Hepatocyte (in vitro differentiated cells): Measurements from ENCODE around the gene GCLC. TPM values are rescaled to one million over a fixed set of nuclear protein-coding genes. Genes with fewer than 3 reads are reported as not detected.
A peak's percentile ranks its signal among the peaks of the same experiment; 100 is the strongest.

Experiments used
- DNase-seq: peaks from one replicate; pipeline ENCODE4 v3.0.0-alpha.2; 2016; ENCODE audit warnings: low spot score
- H2AFZ ChIP-seq: fragments of 200-600 bp; sonication (generic); 2 replicates; pipeline ENCODE4 v1.6.0; 2016; ENCODE audit warnings: antibody characterized with exemption, mild to moderate bottlenecking
- H3K27ac ChIP-seq: fragments of 200-600 bp; sonication (generic); 2 replicates; pipeline ENCODE4 v1.5.1; 2016; ENCODE audit warnings: mild to moderate bottlenecking
- H3K27me3 ChIP-seq: fragments of 200-600 bp; sonication (generic); 2 replicates; pipeline ENCODE4 v1.6.1; 2016
- H3K36me3 ChIP-seq: fragments of 200-600 bp; sonication (generic); replicated peaks from 2 replicates; pipeline ENCODE4 v1.5.1; 2016; ENCODE audit warnings: low read depth; ENCODE audit not compliant: insufficient read depth
- H3K4me1 ChIP-seq: fragments of 200-600 bp; sonication (generic); 2 replicates; pipeline ENCODE4 v1.5.1; 2016; ENCODE audit warnings: mild to moderate bottlenecking, moderate library complexity; ENCODE audit not compliant: insufficient read depth
- H3K4me2 ChIP-seq: fragments of 200-600 bp; sonication (generic); 2 replicates; pipeline ENCODE4 v1.6.0; 2016
- H3K4me3 ChIP-seq: fragments of 200-600 bp; sonication (generic); 2 replicates; pipeline ENCODE4 v1.5.1; 2016; ENCODE audit warnings: mild to moderate bottlenecking
- H3K79me2 ChIP-seq: fragments of 200-600 bp; sonication (generic); 2 replicates; pipeline ENCODE4 v1.6.0; 2017; ENCODE audit warnings: mild to moderate bottlenecking
- H3K9me2 ChIP-seq: fragments of 200-600 bp; sonication (generic); replicated peaks from 2 replicates; pipeline ENCODE4 v1.6.0; 2017; ENCODE audit warnings: mild to moderate bottlenecking; ENCODE audit not compliant: insufficient read depth
- H3K9me3 ChIP-seq: fragments of 200-600 bp; sonication (generic); 2 replicates; pipeline ENCODE4 v1.5.1; 2016; ENCODE audit warnings: low read depth, mild to moderate bottlenecking
- H4K20me1 ChIP-seq: fragments of 200-600 bp; sonication (generic); 2 replicates; pipeline ENCODE4 v1.6.0; 2016; ENCODE audit warnings: mild to moderate bottlenecking; ENCODE audit not compliant: insufficient read depth, poor library complexity, severe bottlenecking
- EZH2 ChIP-seq: fragments of 200-600 bp; sonication (generic); IDR thresholded peaks from 2 replicates; pipeline ENCODE4 v1.6.1; 2016; ENCODE audit warnings: antibody characterized with exemption, mild to moderate bottlenecking, borderline replicate concordance
- EZH2phosphoT487 ChIP-seq: fragments of 200-600 bp; sonication (generic); IDR thresholded peaks from one replicate; pipeline ENCODE4 v1.6.1; 2018; ENCODE audit warnings: antibody characterized with exemption, mild to moderate bottlenecking, low read depth, moderate library complexity; ENCODE audit not compliant: unreplicated experiment, severe bottlenecking
- WGBS: methylation state at CpG from one replicate; pipeline ENCODE4 v1.1.6; 2016; ENCODE audit warnings: low lambda C conversion rate; ENCODE audit errors: missing lambda C conversion rate; 5-methylcytosine and 5-hydroxymethylcytosine counted together
- polyA plus RNA-seq: library from polyadenylated mRNA; unstranded; fragments of >200 nt; fragmentation: Nextera tagmentation; extraction: Ambion mirVana; gene quantifications from 2 replicates; pipeline ENCODE4 v1.2.1, GENCODE V29; 2016
- total RNA-seq: library from RNA; depleted of rRNA; stranded (reverse); fragments of >200 nt; gene quantifications from 2 replicates; pipeline ENCODE4 v1.2.3, GENCODE V29; 2014
- TF ChIP-seq, protein P1 (sequence below): fragments of 200-600 bp; sonication (generic); IDR thresholded peaks from 2 replicates; pipeline ENCODE4 v1.5.1; 2016; ENCODE audit warnings: antibody characterized with exemption, mild to moderate bottlenecking; ENCODE audit not compliant: poor library complexity

GCLC gene
- total and polyA plus RNA-seq, 2 experiments from 2014 or later, result 21.9 to 52.6 TPM

DNA sequence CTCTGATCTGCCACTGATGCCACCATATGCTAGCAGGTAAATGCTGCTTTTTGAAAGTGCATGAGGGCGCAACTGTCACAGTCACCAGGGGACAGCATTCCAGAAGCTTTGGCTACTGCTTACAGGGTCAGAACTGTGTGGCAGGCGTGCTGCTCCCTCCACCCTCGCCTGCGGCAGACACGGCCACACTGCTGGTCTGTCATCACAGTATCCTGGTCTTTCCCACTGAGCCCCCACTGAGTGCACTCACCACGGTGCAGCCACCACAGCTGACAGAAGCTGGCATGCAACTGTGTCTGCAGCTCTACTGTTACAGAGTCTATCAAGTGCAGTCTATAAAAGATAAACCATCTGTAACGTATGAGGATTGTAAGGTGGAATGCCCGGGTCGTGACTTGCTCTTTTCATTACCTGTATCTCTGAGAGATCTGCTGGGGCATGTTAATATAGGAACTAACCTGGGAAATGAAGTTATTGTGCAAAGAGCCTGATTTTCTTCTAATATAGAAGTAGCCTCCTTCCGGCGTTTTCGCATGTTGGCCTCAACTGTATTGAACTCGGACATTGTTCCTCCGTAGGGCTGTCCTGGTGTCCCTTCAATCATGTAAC, 24.5 kb downstream of the GCLC start:
- H3K4me2 ChIP-seq, result no peak overlapping the region
- peaks cover 21% of the 10 kb centered on the region for H3K4me1 ChIP-seq
- TF ChIP-seq EZH2, result no peak
- no peak for TF ChIP-seq EZH2phosphoT487
- TF ChIP-seq, protein P1, sequence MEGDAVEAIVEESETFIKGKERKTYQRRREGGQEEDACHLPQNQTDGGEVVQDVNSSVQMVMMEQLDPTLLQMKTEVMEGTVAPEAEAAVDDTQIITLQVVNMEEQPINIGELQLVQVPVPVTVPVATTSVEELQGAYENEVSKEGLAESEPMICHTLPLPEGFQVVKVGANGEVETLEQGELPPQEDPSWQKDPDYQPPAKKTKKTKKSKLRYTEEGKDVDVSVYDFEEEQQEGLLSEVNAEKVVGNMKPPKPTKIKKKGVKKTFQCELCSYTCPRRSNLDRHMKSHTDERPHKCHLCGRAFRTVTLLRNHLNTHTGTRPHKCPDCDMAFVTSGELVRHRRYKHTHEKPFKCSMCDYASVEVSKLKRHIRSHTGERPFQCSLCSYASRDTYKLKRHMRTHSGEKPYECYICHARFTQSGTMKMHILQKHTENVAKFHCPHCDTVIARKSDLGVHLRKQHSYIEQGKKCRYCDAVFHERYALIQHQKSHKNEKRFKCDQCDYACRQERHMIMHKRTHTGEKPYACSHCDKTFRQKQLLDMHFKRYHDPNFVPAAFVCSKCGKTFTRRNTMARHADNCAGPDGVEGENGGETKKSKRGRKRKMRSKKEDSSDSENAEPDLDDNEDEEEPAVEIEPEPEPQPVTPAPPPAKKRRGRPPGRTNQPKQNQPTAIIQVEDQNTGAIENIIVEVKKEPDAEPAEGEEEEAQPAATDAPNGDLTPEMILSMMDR, result no peak
- peaks cover 65% of the 10 kb centered on the region for H3K79me2 ChIP-seq
- H3K9me2 ChIP-seq, result no peaks in the 10 kb centered on the region
- H3K36me3 ChIP-seq, result no peaks in the 10 kb centered on the region
- no peak overlapping the region for H3K27ac ChIP-seq
- WGBS, result 92% methylated on average over 14 of the region's 14 CpGs
- H2AFZ ChIP-seq, result no peak overlapping the region
- no peak overlapping the region for H3K4me3 ChIP-seq
- no peaks in the 10 kb centered on the region for H4K20me1 ChIP-seq
- no peaks in the 10 kb centered on the region for H3K9me3 ChIP-seq
- no peaks in the 10 kb centered on the region for H3K27me3 ChIP-seq
- no peak for DNase-seq

DNA sequence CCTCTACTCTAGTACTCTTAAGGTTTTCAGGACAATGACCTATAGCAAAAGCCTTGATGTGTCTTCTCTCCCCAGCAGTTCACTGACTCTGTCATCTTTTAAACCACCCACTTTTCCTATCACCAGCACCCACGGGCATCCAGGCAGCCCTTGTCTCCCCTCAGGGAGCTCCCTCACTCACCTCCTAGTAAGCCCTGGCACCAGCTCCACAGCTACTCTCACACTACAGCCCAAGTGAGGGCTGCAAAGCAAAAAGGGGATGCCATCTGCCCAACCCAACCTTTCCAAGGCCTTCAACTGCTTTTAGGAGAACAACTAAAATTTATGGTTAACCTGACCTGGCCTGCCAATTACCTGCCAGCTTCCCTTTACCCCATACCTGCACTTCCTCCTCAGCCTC, 26.0 kb downstream of the GCLC start:
- Histone ChIP-seq H4K20me1 (no peaks in the 10 kb centered on the region), H3K9me3 (no peaks in the 10 kb centered on the region), H3K27ac (no peak overlapping the region), H3K4me3 (no peak overlapping the region), H2AFZ (no peak overlapping the region), H3K9me2 (no peaks in the 10 kb centered on the region), H3K79me2 (peaks cover 54% of the 10 kb centered on the region), H3K4me2 (no peak overlapping the region), H3K4me1 (peaks cover 19% of the 10 kb centered on the region), H3K36me3 (no peaks in the 10 kb centered on the region), H3K27me3 (no peaks in the 10 kb centered on the region)
- no peak for DNase-seq
- 87% methylated on average over 1 of the region's 1 CpG for WGBS
- TF ChIP-seq, protein P1, result no peak
- TF ChIP-seq EZH2 (no peak), EZH2phosphoT487 (no peak)

DNA sequence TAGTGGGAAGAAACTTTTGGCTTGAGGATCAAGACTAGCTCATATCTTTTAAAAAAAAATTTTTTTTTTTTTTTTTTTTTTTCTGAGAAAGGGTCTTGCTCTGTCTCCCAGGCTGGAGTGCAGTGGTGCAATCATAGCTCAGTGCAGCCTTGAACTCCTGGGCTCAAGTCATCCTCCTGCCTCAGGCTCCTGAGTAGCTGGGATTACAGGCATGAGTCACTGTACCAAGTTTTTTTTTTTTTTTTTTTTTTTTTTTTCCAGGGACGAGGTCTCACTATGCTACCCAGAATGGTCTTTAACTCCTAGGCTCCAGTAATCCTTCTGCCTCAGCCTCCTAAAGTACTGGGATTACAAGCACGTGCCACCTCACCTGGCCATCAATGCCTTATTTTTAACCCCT, 27.9 kb downstream of the GCLC start:
- no peaks in the 10 kb centered on the region for H3K36me3 ChIP-seq
- H3K27ac ChIP-seq, result no peak overlapping the region
- 53% methylated on average over 2 of the region's 2 CpGs for WGBS
- H3K27me3 ChIP-seq, result no peaks in the 10 kb centered on the region
- no peak overlapping the region for H3K4me2 ChIP-seq
- no peaks in the 10 kb centered on the region for H3K9me2 ChIP-seq
- peaks cover 36% of the 10 kb centered on the region for H3K79me2 ChIP-seq
- TF ChIP-seq, protein P1, result no peak
- no peak for TF ChIP-seq EZH2phosphoT487
- TF ChIP-seq EZH2, result no peak
- H3K9me3 ChIP-seq, result no peaks in the 10 kb centered on the region
- H4K20me1 ChIP-seq, result no peaks in the 10 kb centered on the region
- H2AFZ ChIP-seq, result no peak overlapping the region
- H3K4me3 ChIP-seq, result no peak overlapping the region
- DNase-seq, result no peak
- H3K4me1 ChIP-seq, result peaks cover 19% of the 10 kb centered on the region

DNA sequence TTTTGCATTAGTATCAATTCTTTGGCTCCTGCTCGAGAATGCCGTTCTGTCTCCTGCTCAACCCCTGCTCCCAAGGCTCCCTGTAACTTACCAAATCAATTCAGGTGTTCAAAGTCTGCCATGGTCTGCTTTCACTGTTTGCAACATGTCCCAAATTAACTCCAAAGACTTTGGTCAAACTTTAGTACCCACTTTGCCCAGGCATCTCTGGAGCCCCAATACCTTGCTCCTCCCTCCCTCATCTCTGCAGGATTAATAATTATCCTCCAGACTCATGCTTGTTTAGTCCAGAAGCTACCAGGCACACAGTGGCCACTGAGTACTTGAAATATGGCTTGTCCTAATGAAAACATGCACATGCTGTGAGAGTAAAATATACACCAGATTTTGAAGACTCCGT, 30.2 kb downstream of the GCLC start:
- H3K4me2 ChIP-seq, result no peak overlapping the region
- no peaks in the 10 kb centered on the region for H3K27me3 ChIP-seq
- no peaks in the 10 kb centered on the region for H3K9me3 ChIP-seq
- H3K79me2 ChIP-seq, result peaks cover 17% of the 10 kb centered on the region
- H3K27ac ChIP-seq, result peak overlapping the region; percentile 7
- no peaks in the 10 kb centered on the region for H3K36me3 ChIP-seq
- no peak overlapping the region for H3K4me3 ChIP-seq
- H4K20me1 ChIP-seq, result no peaks in the 10 kb centered on the region
- no peak overlapping the region for H2AFZ ChIP-seq
- no peak for DNase-seq
- H3K9me2 ChIP-seq, result no peaks in the 10 kb centered on the region
- WGBS, result 75% methylated on average over 3 of the region's 3 CpGs
- no peak for TF ChIP-seq EZH2
- no peak for TF ChIP-seq EZH2phosphoT487
- TF ChIP-seq, protein P1, result no peak
- H3K4me1 ChIP-seq, result peaks cover 19% of the 10 kb centered on the region
